Hematopoietic multipotent progenitor cell treated with erythropoietin and hydrocortisone succinate and interleukin-3 and kit ligand, for 6 days (in vitro differentiated cells): ENCODE results near the gene UNC119.
"Not testable (repeated sequence)": the region's sequence is repeated elsewhere in the genome, so short reads cannot be mapped to it uniquely, and the experiment has no call there.

ENCODE experiments used
- DNase-seq: peaks from one replicate; pipeline ENCODE4 v3.0.0-alpha.2; 2015

UNC119 gene

GRCh38 chr17:28552176-28552999, at the start of gene UNC119:
UNC119 (minus strand) TSS chr17:28552624; CDS start chr17:28552557, 67 bp downstream.
- DNase-seq: peak; percentile 89

DNA sequence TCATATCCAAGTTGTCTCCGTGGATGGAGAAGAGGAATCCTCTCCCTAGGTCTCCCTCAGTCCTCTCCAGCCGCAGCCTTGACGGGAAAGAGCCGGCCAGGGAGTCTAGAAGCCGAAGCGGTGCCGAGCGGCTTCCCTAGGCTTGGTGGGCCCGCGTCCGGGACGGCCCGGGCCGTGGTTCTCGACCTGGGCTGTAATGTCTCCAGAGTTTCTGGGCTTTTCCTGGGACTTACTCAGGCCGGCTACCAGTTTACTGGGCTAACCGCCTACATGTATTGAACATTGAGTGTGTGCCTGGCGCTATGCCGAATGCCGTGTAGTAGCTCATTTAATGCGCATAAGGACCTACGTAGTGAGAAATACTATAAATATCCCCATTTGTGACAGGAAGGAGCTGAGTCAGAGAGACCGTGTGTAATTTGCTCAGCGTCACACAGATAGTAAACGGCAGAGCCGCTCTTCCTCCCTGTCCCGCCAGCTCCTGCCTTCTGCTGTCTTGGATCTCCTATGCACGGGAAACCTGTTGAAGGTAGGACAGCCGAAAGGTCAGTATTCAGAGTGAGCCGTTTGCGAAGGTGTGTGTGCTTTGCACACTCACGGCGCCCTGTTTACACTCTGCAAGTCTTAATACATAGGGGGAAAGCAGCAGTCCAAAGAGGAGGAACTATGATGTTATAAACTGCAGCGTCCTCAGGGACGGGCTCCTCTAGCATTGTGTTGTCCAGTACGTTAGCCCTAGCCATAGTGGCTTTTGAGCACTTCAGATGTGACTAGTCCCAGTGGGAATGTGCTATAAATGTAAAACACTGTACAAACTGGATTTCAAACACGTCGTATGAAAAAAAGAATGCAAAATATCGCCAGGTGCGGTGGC, 47.1 kb upstream of the UNC119 start:
- peak; percentile 83 for DNase-seq

- peak; percentile 97 for DNase-seq
Observed at GRCh38 chr17:28598799-28599310, 46.4 kb upstream of the UNC119 start, which contains the start of gene SPAG5. SPAG5 (minus strand) TSS chr17:28599025; CDS start chr17:28598946, 79 bp downstream.

DNA sequence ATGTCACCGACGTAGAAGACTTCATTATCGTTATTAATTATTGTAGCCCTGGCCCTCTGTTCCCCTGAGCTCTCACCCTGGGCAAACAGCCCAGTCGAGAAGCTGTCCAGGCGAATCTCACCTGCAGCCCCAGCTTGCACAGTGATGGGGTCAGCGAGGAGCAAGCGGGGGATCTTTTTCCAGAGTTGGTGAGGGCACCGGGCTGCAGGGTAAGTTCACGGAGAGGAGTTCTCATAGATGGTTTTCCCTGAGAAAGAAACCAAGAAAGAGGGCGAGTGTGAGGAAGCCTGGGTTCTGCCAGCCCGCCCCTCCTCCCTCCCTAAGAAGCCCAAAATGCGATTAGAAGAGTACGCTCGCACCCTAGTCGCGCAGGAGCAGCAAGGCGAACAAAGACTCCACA, 46.0 kb upstream of the UNC119 start:
- DNase-seq: no peak

- peak; percentile 42 for DNase-seq
Observed at GRCh38 chr17:28597606-28598383, 45.4 kb upstream of the UNC119 start.

DNA sequence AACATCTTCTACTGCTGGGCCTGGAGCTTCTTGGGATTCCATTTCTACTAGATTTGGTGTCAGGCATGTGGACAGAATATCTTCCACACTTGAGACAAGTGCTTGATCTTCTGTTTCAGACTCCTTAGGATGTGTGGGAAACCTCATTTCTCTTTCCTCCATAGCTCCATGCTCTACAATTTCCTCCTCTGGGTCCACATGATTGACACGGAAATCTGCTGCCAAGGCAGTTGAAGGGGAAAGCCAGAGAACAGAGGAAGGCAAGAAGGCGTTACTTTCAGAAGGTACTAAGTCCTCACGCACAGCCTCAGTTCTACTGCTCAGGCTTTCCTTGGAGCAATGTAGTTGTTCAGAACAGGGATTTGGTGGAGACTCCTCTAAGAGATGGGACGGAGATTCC, 39.8 kb upstream of the UNC119 start:
- DNase-seq: no peak

- no peak for DNase-seq
Observed at GRCh38 chr17:28585851-28586250, 33.4 kb upstream of the UNC119 start.

GRCh38 chr17:28584434-28584833, 32.0 kb upstream of the UNC119 start:
- no peak for DNase-seq

GRCh38 chr17:28582513-28582912, 30.1 kb upstream of the UNC119 start:
- DNase-seq: no peak

DNA sequence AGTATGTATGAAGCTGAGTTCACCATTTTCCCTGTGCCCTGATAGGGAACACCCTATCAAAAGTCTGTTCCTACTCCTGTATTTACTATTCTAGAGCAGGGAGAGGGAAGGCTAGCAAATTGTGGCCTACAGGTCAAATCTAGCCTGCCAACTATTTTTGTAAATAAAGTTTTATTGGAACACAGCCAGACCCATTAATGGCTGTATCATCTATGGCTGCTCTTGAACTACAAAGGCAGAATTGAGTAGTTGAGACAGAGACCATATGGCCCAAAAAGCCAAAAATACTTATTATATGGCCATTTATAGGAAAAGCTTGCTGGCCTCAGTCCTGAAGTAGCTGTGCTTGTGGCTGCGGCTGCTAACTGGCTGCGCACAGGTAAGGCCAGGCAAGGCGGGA, 28.5 kb upstream of the UNC119 start:
- no peak for DNase-seq

- DNase-seq: no peak
Observed at GRCh38 chr17:28579526-28579925, 27.1 kb upstream of the UNC119 start.

GRCh38 chr17:28578246-28579195, 26.1 kb upstream of the UNC119 start:
- DNase-seq: no peak

DNA sequence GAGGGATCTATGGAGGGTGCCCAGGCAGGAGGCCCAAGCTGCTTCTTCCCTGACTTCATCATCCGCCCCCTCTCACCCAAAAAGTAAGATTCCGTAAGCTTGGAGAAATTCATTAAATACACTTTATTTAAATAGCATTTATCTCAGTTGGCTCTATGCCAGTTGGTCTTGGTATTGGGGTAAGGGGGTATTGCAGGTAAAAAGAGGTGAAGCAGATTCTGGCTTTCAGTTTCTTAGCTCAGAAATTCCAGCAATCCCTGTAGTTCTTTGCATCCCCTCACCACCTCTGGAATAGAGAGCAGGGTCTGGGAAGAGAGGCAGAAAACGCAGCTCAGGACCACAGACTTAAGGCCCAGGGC, 25.0 kb upstream of the UNC119 start:
- peak; percentile 40 for DNase-seq

DNA sequence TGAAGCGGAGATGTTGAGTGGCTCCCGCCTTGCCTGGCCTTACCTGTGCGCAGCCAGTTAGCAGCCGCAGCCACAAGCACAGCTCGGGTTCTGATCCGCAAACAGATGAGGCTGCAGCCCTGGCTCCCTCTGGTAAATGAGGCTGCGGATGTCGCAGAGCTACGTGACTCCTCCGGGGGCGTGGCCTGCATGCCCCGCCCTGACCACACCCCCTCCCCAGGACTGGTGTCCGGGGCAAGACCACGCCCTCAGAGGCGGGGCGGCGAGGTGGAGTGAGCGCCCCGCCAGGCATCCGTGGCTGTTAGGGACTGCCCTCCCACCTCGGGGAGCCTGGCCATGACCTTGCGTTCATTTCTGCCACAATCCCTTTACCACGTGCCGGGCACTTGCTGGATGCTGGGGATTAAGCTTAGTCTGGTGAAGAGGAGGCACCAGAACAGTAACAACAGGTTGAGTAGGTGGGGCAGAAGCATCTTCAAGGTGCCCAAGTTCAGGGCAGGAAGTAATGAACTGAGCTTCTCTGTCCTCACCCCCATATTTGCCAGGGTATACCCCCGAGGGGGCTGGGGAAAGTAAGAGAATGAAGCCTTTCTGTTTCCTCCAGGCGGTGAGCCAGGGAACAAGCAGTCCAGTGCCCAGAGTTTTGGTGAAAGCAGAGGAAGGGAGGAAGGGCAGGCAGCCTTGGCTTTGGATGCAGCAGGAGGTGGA, 24.5 kb upstream of the UNC119 start, which contains the start of gene ALDOC:
Gene ALDOC (minus strand): TSS at position 138 of the 708 bp plus-strand sequence. CDS start 1,363 bp downstream, outside the sequence.
- DNase-seq: peak; percentile 98

- DNase-seq: not testable (repeated sequence)
Observed at GRCh38 chr17:28576016-28576415, 23.6 kb upstream of the UNC119 start.

DNA sequence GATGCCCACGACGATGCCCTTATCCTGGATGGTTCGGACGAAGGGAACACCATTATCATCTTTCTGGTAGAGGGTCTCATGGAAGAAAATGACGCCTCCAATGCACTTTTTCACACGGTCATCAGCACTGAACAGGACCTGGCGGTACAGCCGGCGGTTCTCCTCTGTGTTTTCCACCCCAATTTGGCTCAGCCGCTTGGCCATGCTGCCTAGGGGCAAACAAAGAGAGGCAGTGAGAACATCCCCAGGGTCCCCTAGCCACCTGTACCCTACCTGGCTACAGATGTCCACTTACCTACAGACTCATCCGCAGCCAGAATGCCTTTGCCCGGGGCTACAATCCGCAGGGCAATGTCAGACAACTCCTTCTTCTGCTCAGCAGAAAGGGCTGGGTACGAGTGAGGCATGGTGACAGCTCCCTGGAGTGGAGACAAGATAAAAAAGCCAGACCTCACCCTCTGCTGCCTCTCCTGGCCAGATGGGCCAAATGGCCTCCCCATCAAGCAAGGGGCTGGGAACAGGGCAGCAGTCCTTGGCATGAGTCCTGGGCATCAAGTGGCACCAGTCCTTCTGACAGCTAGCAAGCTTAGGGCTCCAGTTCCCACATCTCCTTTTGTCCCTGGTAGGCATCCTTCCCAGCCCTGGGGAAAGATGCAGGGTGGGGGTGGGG, 22.8 kb upstream of the UNC119 start:
- peak; percentile 74 for DNase-seq

GRCh38 chr17:28574526-28574925, 22.1 kb upstream of the UNC119 start:
- no peak for DNase-seq

DNA sequence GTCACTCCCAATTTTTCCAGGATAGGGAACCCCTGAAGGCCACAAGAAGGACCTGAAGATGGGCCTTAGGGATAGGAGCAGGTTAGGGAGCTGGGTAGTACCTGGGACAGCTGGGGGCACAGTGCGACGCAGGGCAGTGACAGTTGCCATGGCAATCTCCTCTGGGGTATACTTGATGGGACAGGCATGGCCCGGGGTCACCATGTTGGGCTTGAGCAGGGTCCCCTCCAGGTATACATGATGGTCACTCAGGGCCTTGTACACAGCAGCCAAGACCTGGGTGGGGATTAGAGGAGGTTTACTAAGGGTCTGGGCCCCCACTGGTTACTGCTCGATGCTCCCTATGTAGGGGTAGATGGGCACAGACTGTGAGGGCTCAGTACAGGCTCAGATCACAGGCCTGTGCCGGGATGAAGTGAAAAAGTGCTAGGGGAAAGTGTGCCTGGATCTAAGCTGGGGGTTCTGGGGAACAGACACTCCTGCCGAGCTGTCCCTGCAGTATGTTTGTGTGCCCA, 21.6 kb upstream of the UNC119 start:
- no peak for DNase-seq

GRCh38 chr17:28573521-28573920, 21.1 kb upstream of the UNC119 start:
- DNase-seq: no peak

DNA sequence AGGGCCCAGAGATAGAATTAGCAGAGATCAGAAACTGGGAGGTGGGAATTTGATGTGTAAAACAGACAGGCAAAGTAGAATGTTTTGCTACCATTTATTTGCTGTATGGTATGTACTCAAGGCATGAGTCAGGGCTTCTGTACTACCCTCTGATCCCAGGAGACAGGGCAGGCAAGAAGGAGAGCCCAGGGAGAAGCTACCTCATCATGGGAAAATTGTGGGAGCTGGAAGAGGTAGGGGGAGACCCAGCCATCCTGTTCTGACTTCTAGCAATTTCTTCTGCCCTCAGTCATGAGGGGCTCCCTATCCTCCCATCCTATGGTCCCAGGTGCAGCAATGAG, 20.6 kb upstream of the UNC119 start:
- DNase-seq: no peak
